Common myeloid progenitor, CD34-positive (primary cell): ENCODE results near the gene TRAK2.

Experiments
- CTCF ChIA-PET: fragments of 350-600 bp; sonication (Branson Sonifier 250); formaldehyde crosslinking; loops from one replicate; lab custom pipeline; 2021; ENCODE audit warnings: antibody characterized with exemption; lab: Charles Lee
- POLR2A ChIA-PET: fragments of 350-600 bp; sonication (Branson Sonifier 250); formaldehyde crosslinking; loops from one replicate; lab custom pipeline; 2021; ENCODE audit warnings: antibody characterized with exemption; lab: Charles Lee
- DNase-seq, 3 donors: peaks; one replicate each; pipeline versions ENCODE4 v3.0.0 to v3.0.0-alpha.2; 2013
- H3K27ac ChIP-seq, 2 experiments: 1 replicate in 1 of 2; 2 replicates in 1 of 2; pipeline ENCODE4 v1.7.0; 2013; ENCODE audit warnings: inconsistent platforms in 2 of 2, low read length in 2 of 2, mild to moderate bottlenecking in 2 of 2, low read depth in 1 of 2, moderate library complexity in 1 of 2; ENCODE audit not compliant: severe bottlenecking in 2 of 2, insufficient read depth in 1 of 2, poor library complexity in 1 of 2
- H3K27me3 ChIP-seq, 5 experiments: replicated peaks in 2 of 5; 1 replicate in 3 of 5; 2 replicates in 2 of 5; pipeline versions ENCODE4 v1.6.1 to v1.7.0; 2013; ENCODE audit warnings: low read length in 4 of 5, mild to moderate bottlenecking in 2 of 5, moderate library complexity in 2 of 5, inconsistent platforms in 1 of 5; ENCODE audit not compliant: insufficient read depth in 5 of 5, control insufficient read depth in 4 of 5
- H3K36me3 ChIP-seq, 4 experiments: 1 replicate in 2 of 4; 2 replicates in 2 of 4; pipeline versions ENCODE4 v1.6.1 to v1.7.0; 2013; ENCODE audit warnings: low read length in 3 of 4, control low read depth in 1 of 4, mild to moderate bottlenecking in 1 of 4; ENCODE audit not compliant: control insufficient read depth in 4 of 4, insufficient read depth in 4 of 4
- H3K4me1 ChIP-seq, 4 experiments: 1 replicate in 3 of 4; 2 replicates in 1 of 4; pipeline versions ENCODE4 v1.6.1 to v1.7.1; 2013; ENCODE audit warnings: low read length in 3 of 4, mild to moderate bottlenecking in 3 of 4, control low read depth in 1 of 4, inconsistent platforms in 1 of 4, moderate library complexity in 1 of 4; ENCODE audit not compliant: control insufficient read depth in 4 of 4, insufficient read depth in 4 of 4; ENCODE audit errors: control extremely low read depth in 1 of 4
- H3K4me3 ChIP-seq, 7 experiments: 1 replicate in 4 of 7; 2 replicates in 3 of 7; pipeline versions ENCODE4 v1.5.1 to v1.7.0; 2013; ENCODE audit warnings: mild to moderate bottlenecking in 7 of 7, low read length in 6 of 7, moderate library complexity in 6 of 7, inconsistent platforms in 2 of 7, low read depth in 2 of 7, control low read depth in 1 of 7; ENCODE audit not compliant: insufficient read depth in 4 of 7, control insufficient read depth in 1 of 7; ENCODE audit errors: extremely low read depth in 1 of 7
- H3K9me3 ChIP-seq, 5 experiments: 1 replicate in 4 of 5; 2 replicates in 1 of 5; pipeline versions ENCODE4 v1.6.1 to v1.7.1; 2013; ENCODE audit warnings: low read length in 4 of 5, mild to moderate bottlenecking in 2 of 5, inconsistent platforms in 1 of 5, low read depth in 1 of 5, moderate library complexity in 1 of 5; ENCODE audit not compliant: control insufficient read depth in 4 of 5, insufficient read depth in 2 of 5; ENCODE audit errors: control extremely low read depth in 1 of 5
- WGBS: methylation state at CpG from one replicate; pipeline ENCODE4 v1.1.5; 2013; ENCODE audit not compliant: insufficient coverage; 5-methylcytosine and 5-hydroxymethylcytosine counted together

The TRAK2 gene

GRCh38 chr2:201363857-201364560 lies 87.2 kb downstream of the TRAK2 start:
- Histone ChIP-seq H3K36me3 (peaks cover 0 to 7% (median 7%) of the 10 kb centered on the region in 4 experiments), H3K27ac (no peak overlapping the region), H3K4me3 (no peak overlapping the region), H3K4me1 (peaks cover 0 to 2% (median 1%) of the 10 kb centered on the region in 4 experiments), H3K9me3 (peaks cover 0 to 20% (median 11%) of the 10 kb centered on the region in 5 experiments), H3K27me3 (no peaks in the 10 kb centered on the region)
- WGBS: no CpG with 5 or more reads among the region's 2 CpGs
- POLR2A ChIA-PET: no interaction called here
- DNase-seq: peak; percentile 55 to 76 (median 74)
- CTCF ChIA-PET: interaction anchor here (0.6 to 4.2 kb wide), 24 partner anchors 10 to 181 kb away, joined by 3 to 33 read pairs (median 4); partner anchors contain the start of genes CASP10 and CASP8

DNA sequence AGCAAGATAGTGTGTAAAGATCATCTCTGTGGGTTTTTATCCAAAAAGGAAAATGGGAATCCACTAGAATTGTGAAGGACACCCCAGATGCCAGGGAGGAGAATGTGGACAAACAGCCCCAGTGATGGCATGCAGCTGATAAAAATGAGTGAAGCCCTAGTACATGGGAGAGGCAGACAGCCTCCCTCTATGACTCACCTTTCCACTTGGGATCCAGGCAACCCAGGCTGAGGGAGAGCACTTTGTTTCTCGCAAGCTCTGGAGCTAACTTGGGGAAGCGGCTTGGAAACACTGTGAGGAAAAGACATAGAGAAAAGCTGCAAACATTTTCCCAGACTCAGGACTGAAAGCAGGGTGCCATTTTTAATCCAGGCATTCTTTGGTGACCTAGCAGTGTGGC lies 88.9 kb downstream of the TRAK2 start:
- 96% methylated on average over 2 of the region's 2 CpGs for whole genome bisulfite sequencing
- no peak overlapping the region for H3K4me3 ChIP-seq
- H3K27me3 ChIP-seq: no peaks in the 10 kb centered on the region
- H3K9me3 ChIP-seq: peaks cover 0 to 11% (median 6%) of the 10 kb centered on the region in 5 experiments
- peaks cover 0 to 2% (median 1%) of the 10 kb centered on the region in 4 experiments for H3K4me1 ChIP-seq
- no peak overlapping the region for H3K27ac ChIP-seq
- peaks cover 0 to 7% (median 5%) of the 10 kb centered on the region in 4 experiments for H3K36me3 ChIP-seq
- no peak for DNase-seq
- POLR2A ChIA-PET: no interaction called here
- CTCF ChIA-PET: interaction anchor here (0.7 to 4.2 kb wide), 5 partner anchors 15 to 129 kb away, joined by 3 to 33 read pairs (median 10); partner anchors contain the start of gene CASP8

DNA sequence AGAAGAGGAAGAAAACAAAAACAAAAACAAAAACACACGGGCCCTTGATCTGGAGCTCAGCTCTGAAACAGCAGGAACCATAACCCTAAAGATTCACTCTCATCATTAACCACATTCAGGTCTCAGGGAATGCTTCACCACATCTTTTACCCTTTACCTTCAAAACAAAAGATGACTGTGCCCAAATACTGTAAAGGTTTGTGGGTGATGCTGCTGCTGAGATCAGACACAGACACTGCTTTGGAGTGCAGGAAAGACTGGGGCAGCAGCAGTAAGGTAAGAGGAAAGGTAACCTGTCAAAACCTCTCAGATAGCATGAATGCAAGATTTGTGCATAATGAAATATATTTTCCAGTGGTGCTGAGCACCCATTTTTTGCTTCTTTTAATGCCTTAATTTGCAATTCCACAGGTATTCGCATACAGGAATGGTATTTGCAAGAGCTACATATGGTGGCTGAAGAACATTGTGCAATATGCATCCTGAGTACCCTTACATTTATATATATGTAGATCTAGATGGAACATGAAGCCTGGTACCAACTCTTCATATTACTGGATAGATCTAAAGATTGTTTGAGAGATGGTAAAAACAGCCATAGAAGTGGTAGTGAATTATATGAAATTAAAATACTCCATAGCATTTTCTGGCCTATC lies 90.1 kb downstream of the TRAK2 start:
- no peak overlapping the region for H3K27ac ChIP-seq
- H3K36me3 ChIP-seq: peaks cover 0 to 7% (median 5%) of the 10 kb centered on the region in 4 experiments
- CTCF ChIA-PET: interaction anchor here (1.6 to 2.1 kb wide), 2 partner anchors 9 to 178 kb away, joined by 3 to 5 read pairs; partner anchors contain the start of gene CASP10
- WGBS: no CpG with 5 or more reads among the region's 2 CpGs
- peaks cover 0 to 8% (median 6%) of the 10 kb centered on the region in 5 experiments for H3K9me3 ChIP-seq
- POLR2A ChIA-PET: no interaction called here
- DNase-seq: no peak
- no peaks in the 10 kb centered on the region for H3K27me3 ChIP-seq
- H3K4me1 ChIP-seq: peaks cover 0 to 4% (median 1%) of the 10 kb centered on the region in 4 experiments
- no peak overlapping the region for H3K4me3 ChIP-seq

GRCh38 chr2:201360256-201360655 lies 91.0 kb downstream of the TRAK2 start:
- CTCF ChIA-PET: interaction anchor here (1.6 to 2.1 kb wide), 2 partner anchors 10 to 177 kb away, joined by 3 to 5 read pairs; partner anchors contain the start of gene CASP10
- H3K4me3 ChIP-seq: no peak overlapping the region
- DNase-seq: no peak
- POLR2A ChIA-PET: no interaction called here
- no peaks in the 10 kb centered on the region for H3K27me3 ChIP-seq
- H3K4me1 ChIP-seq: peaks cover 0 to 4% (median 1%) of the 10 kb centered on the region in 4 experiments
- H3K27ac ChIP-seq: no peak overlapping the region
- peaks cover 0 to 7% (median 5%) of the 10 kb centered on the region in 4 experiments for H3K36me3 ChIP-seq
- H3K9me3 ChIP-seq: peaks cover 0 to 8% (median 6%) of the 10 kb centered on the region in 5 experiments
- WGBS: 100% methylated on average over 3 of the region's 4 CpGs

GRCh38 chr2:201358684-201359083 lies 92.6 kb downstream of the TRAK2 start:
- POLR2A ChIA-PET: no interaction called here
- H3K36me3 ChIP-seq: peaks cover 0 to 7% (median 5%) of the 10 kb centered on the region in 4 experiments
- H3K27me3 ChIP-seq: no peaks in the 10 kb centered on the region
- peaks cover 0 to 8% (median 6%) of the 10 kb centered on the region in 5 experiments for H3K9me3 ChIP-seq
- peak in 1 of 3 donors; percentile 13 for DNase-seq
- CTCF ChIA-PET: interaction anchor here (0.9 kb wide), 1 partner anchor 12 kb away, joined by 3 read pairs; no protein-coding TSS in a partner anchor
- 82% methylated on average over 7 of the region's 7 CpGs for WGBS
- H3K4me1 ChIP-seq: peaks cover 0 to 2% (median under 1%) of the 10 kb centered on the region in 4 experiments
- H3K27ac ChIP-seq: no peak overlapping the region
- no peak overlapping the region for H3K4me3 ChIP-seq

GRCh38 chr2:201357221-201357620 lies 94.0 kb downstream of the TRAK2 start, which contains the start of gene FLACC1:
Gene FLACC1 (minus strand): TSS chr2:201357345. CDS start chr2:201351404, 5,941 bp downstream.
- H3K27me3 ChIP-seq: no peaks in the 10 kb centered on the region
- ChIA-PET CTCF (interaction anchor here (0.9 to 1.4 kb wide), 4 partner anchors 47 to 125 kb away, joined by 3 read pairs; no protein-coding TSS in a partner anchor), POLR2A (no interaction called here)
- no CpG with 5 or more reads among the region's 1 CpG for WGBS
- peaks cover 0 to 3% (median 0%) of the 10 kb centered on the region in 4 experiments for H3K36me3 ChIP-seq
- H3K4me1 ChIP-seq: peaks cover 0 to 2% (median 0%) of the 10 kb centered on the region in 4 experiments
- no peaks in the 10 kb centered on the region for H3K9me3 ChIP-seq
- peak; percentile 43 to 76 (median 67) for DNase-seq
- peak within 1 kb of the TSS in 1 of 2 experiments; percentile 46 for H3K27ac ChIP-seq
- H3K4me3 ChIP-seq: no peak within 1 kb of the TSS
